ENCODE data around the gene SLC9A8.

DNA sequence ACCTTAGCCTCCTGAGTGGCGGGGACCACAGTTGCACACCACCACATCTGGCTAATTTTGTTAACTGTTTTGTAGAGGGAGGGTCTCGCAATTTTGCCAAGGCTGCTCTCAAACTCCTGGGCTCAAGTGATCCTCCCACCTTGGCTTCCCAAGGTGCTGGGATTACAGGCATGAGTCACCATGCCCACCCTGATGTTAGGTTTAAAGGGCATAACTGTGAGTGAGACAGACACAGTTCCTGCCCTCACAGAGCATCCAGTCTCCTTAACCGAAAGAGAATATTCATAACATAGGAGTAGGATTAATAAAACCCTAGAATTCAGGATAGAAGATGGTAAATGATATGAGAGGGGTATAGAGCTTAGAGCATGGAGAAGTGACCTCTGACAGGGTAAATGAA lies 105.8 kb downstream of the SLC9A8 start:
- TF ChIP-seq CTCF (IDR thresholded peaks at IDR 0.05 in 4 of 5, conservative IDR thresholded peaks at IDR 0.05 in 1 of 5) (no peak), POLR2A (IDR thresholded peaks at IDR 0.05) (no peak)

Data from gastrocnemius medialis (tissue), 4 donors.